Measurements from ENCODE around the gene MCF2L.

MCF2L gene

DNA sequence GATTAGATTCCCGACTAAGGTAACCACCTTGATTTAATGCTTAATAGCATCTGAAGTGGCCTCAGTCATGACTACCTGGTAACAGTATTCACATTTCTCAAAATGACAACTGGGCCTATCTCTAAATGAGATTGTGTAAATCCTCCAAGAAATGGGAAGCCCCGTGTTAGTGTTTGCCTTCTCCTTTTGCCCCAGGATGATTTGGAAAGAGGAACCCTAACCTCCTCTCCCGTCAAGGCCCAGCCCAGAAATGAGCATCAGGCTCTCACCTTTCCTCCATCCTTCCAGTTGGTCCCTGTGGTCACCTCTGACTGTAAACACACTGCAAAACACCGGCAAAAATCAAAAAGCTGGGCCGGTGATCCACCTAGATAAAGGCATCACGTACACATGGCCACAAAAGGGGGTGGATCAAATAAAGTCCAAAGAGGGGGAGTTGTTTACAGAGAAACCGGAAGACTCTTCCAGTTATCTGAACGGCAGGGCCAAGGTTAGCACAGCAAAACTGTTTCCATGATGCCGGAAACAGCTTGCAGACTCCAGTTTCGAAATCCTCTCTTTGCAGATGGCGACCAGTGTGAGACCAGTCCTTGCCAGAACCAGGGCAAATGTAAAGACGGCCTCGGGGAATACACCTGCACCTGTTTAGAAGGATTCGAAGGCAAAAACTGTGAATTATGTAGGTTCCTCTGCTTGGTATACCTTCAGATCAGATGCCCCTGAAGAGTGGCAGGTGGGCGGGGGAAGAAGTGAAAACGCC lies 170.0 kb downstream of the MCF2L start:
- TF ChIP-seq CTCF (IDR thresholded peaks at IDR 0.05): no peak

- TF ChIP-seq CTCF (IDR thresholded peaks at IDR 0.05): no peak
Measured at GRCh38 chr13:113139577-113139976, 170.6 kb downstream of the MCF2L start.

- no peak for TF ChIP-seq CTCF (IDR thresholded peaks at IDR 0.05)
Measured at GRCh38 chr13:113140677-113141600, 171.9 kb downstream of the MCF2L start.

DNA sequence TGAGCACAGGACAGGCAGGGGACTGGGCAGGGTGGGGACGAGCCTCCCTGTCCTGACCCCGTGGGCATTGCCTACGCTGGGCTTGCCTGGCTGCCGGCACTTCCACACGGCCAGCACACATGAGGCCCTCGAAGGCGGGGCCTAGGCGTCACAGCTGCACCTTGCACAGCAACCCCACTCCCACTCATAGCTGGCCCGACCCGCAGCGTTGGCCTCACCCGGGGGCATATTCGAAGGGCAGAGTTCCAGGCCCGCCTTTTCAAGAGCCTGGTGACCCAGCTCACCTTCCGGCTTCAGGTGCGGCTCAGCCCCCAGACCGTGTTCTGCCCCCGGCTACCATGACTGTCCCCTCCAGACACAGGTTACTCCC lies 172.6 kb downstream of the MCF2L start:
- TF ChIP-seq CTCF (IDR thresholded peaks at IDR 0.05): no peak

DNA sequence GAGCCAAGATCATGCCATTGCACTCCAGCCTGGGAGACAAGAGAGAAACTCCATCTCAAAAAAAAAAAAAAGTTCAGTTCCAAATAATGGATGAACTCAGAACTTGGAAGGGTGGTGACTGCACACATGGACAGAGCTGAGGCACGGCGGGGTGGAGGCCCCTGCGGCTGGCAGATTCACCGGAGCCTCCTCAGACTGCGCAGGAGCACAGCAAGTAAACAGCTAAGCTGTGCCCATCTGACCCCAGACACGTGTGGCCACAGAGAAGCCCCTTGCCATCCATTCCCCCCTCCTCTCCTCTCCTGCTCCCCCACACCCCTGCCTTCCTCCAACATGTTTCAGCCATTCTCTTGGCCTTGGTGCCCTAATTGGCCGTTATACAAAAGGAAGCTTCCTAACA lies 173.9 kb downstream of the MCF2L start:
- no peak for TF ChIP-seq CTCF (IDR thresholded peaks at IDR 0.05)

- TF ChIP-seq CTCF (IDR thresholded peaks at IDR 0.05): no peak
Measured at GRCh38 chr13:113143466-113144254, 174.6 kb downstream of the MCF2L start.

- TF ChIP-seq CTCF (IDR thresholded peaks at IDR 0.05): no peak
Measured at GRCh38 chr13:113144255-113144629, 175.2 kb downstream of the MCF2L start.

All from LNCAP (cell line).